DMS53 treated with DMSO at 0.1 percent for 48 hours (cell line): Measurements from ENCODE around the gene ADCY9.
"Not testable (repeated sequence)": the region's sequence is repeated elsewhere in the genome, so short reads cannot be mapped to it uniquely, and the experiment has no call there.

ENCODE experiments used
- DNase-seq: peaks from one replicate; lab custom pipeline; 2025; ENCODE audit not compliant: unreplicated experiment; lab: John Stamatoyannopoulos, UW

ADCY9 gene

DNA sequence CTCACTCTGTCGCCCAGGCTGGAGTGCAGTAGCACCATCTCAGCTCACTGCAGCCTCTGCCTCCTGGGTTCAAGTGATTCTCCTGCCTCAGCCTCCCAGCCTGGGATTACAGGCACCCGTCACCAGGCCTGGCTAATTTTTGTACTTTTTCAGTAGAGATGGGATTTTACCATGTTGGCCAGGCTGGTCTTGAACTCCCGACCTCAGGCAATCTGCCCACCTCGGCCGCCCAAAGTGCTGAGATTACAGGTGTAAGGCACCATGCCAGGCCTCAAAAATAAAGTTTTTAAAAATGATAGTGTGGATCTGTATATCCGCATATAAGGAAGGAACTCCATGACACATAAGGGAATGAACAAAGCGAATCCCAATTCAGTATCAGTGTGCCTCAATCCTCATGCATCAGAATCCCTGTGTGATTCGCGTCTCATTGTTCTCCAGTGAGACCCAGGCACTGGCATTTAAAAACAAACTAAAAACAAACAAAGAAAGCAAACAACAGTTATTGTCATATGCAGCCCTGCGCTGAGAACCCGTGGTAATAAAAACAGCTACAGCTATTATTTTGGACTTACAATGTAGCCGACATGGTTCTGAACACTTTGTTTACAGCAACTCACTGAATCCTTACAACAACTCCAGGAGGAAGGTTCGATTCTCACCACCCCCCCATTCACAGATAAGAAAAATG, 181.6 kb downstream of the ADCY9 start:
- no peak for DNase-seq

DNA sequence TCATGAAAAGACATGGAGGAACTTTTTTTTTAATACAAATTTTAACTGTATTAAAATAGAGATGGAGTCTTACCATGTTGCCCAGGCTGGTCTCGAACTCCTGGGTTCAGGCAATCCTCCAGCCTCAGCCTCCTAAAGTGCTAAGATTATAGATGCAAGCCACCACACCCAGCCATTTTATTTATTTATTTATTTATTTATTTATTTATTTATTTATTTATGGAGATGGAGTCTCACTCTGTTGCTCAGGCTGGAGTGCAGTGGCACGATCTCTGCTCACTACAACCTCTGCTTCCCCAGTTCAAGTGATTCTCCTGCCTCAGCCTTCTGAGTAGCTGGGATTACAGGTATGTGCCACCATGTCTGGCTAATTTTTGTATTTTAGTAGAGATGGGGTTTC, 189.1 kb downstream of the ADCY9 start:
- DNase-seq = not testable (repeated sequence)

DNA sequence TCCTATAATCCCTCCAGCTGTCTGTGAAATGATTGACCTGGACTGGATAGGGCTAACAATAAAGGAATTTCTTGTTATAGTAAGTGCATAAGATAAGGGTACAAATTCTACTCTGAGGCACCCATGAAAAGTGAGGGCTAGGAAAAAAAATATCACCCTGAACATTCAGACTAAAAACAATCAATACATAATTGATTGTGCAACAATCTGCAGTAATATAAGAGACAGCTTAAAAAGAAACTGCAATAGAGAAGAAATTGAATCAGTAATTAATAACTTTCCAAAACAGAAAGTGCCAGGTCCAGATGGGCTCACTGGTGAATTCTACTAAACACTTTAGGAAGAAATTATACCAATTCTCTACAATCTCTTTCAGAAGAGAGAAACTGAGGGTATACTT, 191.5 kb downstream of the ADCY9 start:
- DNase-seq = no peak

DNA sequence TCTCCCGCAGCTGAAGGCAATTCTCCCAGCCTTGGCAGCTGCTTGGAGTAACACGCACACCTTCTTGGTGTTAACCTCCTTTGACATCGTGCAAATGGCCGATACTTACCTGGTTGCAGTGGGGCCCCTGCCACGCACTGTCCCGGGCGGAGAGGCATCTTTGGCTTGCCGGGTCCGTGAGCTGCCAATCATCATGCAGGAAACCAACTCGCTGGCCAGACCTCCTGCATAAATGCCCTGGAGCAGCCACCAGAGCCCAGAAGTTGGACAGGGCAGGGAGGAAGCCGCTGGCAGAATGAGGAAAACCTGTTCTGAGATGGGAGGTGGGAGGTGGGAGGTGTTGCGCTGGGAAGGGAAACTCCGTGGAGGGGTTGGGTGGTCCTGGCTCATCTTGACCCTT, 194.0 kb downstream of the ADCY9 start:
- no peak for DNase-seq

DNA sequence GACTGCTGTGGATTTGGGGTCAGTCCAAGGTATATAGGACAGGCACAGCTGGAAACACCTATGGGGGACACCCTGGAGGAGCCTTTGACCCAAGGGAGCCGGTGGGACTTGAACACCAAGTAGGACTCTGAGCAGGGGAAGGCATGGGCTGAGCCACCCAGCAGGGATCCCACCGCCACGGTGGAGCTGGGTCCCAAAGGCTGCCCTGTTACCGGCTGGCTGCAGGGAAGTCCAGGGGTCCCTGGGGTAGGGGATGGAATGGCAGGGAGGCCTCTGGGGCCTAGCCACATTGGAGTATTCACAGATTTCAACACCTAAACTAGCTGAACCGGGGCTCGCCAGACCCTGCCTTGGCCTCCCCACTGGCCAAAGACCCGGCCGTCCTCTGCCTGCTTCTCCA, 196.0 kb downstream of the ADCY9 start:
- no peak for DNase-seq

DNA sequence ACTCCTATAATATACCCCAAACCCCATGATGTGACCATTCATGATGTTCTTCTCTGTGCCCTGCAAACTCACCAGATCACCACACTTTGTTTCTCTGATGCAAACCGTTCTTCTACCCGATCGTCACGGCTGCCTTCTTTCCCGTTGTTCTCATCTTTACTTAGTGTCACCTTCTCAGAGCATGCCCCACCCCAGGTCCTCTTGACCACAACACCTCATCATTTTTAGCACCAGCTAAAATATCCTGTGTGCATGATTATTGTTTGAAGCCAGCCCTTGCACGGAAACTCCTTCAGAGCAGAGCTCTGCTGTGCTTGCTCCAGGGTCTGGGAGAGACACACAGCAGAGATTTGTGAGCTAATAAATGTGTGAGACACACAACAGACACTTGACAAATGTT, 196.8 kb downstream of the ADCY9 start:
- no peak for DNase-seq

DNA sequence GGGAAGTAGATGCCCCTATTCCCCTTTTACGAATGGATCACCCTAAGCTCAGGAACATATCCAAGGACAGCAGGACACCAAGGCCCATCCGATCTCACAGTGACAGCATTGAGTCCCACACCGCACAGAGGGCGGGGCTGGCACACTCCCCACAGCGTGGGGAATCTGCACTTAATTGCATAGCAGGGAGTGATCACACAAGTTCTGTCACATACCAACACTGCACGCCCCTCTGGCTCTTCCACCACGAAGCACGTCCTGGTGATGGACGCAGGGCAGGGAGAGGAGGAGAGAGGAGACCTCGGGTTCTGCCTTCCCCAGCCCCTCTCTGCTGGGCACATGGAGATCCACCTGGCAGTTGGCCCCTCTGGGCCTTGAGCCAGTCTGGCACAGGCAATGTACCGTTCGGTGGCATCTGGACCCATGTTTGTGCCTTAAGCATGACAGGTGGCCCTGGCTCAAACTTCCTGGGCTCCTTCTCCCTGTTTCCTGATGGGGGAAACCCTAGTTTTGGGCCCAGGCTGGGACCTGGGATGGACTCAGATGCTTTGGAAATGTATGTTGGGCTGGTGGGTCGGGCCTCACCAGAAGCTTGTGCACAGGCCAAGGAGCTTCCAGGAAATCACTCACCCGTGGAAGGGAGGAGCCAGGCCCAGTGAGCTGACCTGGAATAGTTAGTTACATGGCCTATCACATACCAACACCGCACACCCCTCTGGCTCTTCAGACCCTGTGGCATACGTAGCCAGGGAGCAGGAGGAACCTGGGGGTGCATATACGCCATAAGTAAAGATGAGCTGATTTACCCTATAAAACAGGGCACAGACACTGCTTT, 200.6 kb downstream of the ADCY9 start:
- DNase-seq = no peak

DNA sequence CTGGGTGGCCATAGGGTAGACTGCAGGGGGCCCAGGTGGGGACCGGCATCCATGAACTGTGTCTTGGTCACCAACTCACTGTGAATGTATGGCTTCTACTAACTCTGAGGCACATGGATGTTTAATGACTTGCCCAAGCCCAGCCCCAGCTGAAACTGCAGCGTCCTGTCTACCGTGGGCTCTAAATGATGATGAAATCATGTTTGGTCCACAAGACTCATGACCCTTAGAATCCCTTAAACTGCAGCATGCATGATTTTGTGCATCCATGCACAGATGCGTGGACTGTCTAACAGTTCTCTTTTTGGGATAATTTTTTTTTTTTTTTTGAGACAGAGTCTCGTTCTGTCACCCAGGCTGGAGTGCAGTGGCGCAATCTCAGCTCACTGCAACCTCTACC, 203.3 kb downstream of the ADCY9 start:
- no peak for DNase-seq
